B cell (primary cell): Measurements from ENCODE around the gene FBXO28. TPM values are rescaled to one million over a fixed set of nuclear protein-coding genes. Genes with fewer than 3 reads are reported as not detected.

Source experiments
- ATAC-seq: fragments of 200-7000 bp; cut with Tn5 transposase; one replicate; pipeline ENCODE4 v1.10.0; 2021; ENCODE audit warnings: low read depth, mild to moderate bottlenecking, moderate number of reproducible peaks, moderate library complexity
- CTCF ChIA-PET: fragments of 350-600 bp; sonication (Branson Sonifier 250); formaldehyde crosslinking; loops from one replicate; lab custom pipeline; 2021; ENCODE audit warnings: antibody characterized with exemption, inconsistent platforms; lab: Charles Lee
- POLR2A ChIA-PET: fragments of 350-600 bp; sonication (Branson Sonifier 250); formaldehyde crosslinking; loops from one replicate; lab custom pipeline; 2021; ENCODE audit warnings: antibody characterized with exemption; lab: Charles Lee
- DNase-seq: peaks from one replicate; pipeline ENCODE4 v3.0.0; 2013
- H2AFZ ChIP-seq: 2 replicates; pipeline ENCODE4 v1.6.1; 2012; ENCODE audit warnings: mild to moderate bottlenecking, low read depth, low read length; ENCODE audit not compliant: insufficient read depth, poor library complexity, severe bottlenecking
- H3K27ac ChIP-seq, 2 donors: 1 replicate in 1 of 2; 2 replicates in 1 of 2; pipeline ENCODE4 v1.5.1; 2012 to 2013; ENCODE audit warnings: low read length in 2 of 2, mild to moderate bottlenecking in 2 of 2, moderate library complexity in 1 of 2
- H3K27me3 ChIP-seq, 4 experiments: fragments of 200-600 bp in 1 of 4; sonication (generic) in 1 of 4; replicated peaks in 1 of 4; 1 replicate in 2 of 4; 2 replicates in 2 of 4; pipeline versions ENCODE4 v1.6.1 to v1.7.0; 2013 to 2016; ENCODE audit warnings: low read length in 3 of 4, mild to moderate bottlenecking in 2 of 4, mixed read lengths in 1 of 4, moderate library complexity in 1 of 4; ENCODE audit not compliant: insufficient read depth in 4 of 4, control insufficient read depth in 3 of 4; ENCODE audit errors: control extremely low read depth in 1 of 4
- H3K36me3 ChIP-seq, 2 experiments: replicated peaks in 1 of 2; 1 replicate in 1 of 2; 2 replicates in 1 of 2; pipeline versions ENCODE4 v1.6.1 to v1.7.1; 2013; ENCODE audit warnings: low read length in 1 of 2; ENCODE audit not compliant: insufficient read depth in 2 of 2, control insufficient read depth in 1 of 2; ENCODE audit errors: control extremely low read depth in 1 of 2, extremely low read depth in 1 of 2
- H3K4me1 ChIP-seq, 2 donors: fragments of 200-600 bp in 1 of 2; sonication (generic) in 1 of 2; 1 replicate in 1 of 2; 2 replicates in 1 of 2; pipeline versions ENCODE4 v1.5.1 to v1.6.1; 2013 to 2017; ENCODE audit warnings: low read length in 2 of 2; ENCODE audit not compliant: control insufficient read depth in 2 of 2, insufficient read depth in 2 of 2
- H3K4me2 ChIP-seq: replicated peaks from 2 replicates; pipeline ENCODE3; 2012; ENCODE audit warnings: mild to moderate bottlenecking, low read depth, low read length; ENCODE audit not compliant: poor library complexity, severe bottlenecking
- H3K4me3 ChIP-seq, 5 experiments: fragments of 200-600 bp in 1 of 5; sonication (generic) in 1 of 5; 1 replicate in 3 of 5; 2 replicates in 2 of 5; pipeline versions ENCODE4 v1.5.1 to v1.7.0; 2011 to 2016; ENCODE audit warnings: low read length in 4 of 5, mild to moderate bottlenecking in 4 of 5, low read depth in 2 of 5, control low read depth in 1 of 5, moderate library complexity in 1 of 5; ENCODE audit not compliant: insufficient read depth in 1 of 5; ENCODE audit errors: control extremely low read depth in 1 of 5, extremely low read depth in 1 of 5
- H3K79me2 ChIP-seq: fragments of 200-600 bp; sonication (generic); one replicate; pipeline ENCODE4 v1.6.0; 2016; ENCODE audit warnings: low read length; ENCODE audit not compliant: control insufficient read depth, insufficient read depth
- H3K9ac ChIP-seq: fragments of 200-600 bp; sonication (generic); 2 replicates; pipeline ENCODE4 v1.6.1; 2017; ENCODE audit warnings: mild to moderate bottlenecking, low read length, moderate library complexity
- H3K9me3 ChIP-seq, 3 donors: one replicate each; pipeline versions ENCODE4 v1.6.1 to v1.7.1; 2013; ENCODE audit warnings: low read length in 2 of 3; ENCODE audit not compliant: control insufficient read depth in 2 of 3, insufficient read depth in 1 of 3; ENCODE audit errors: control extremely low read depth in 1 of 3
- H4K20me1 ChIP-seq: 2 replicates; pipeline ENCODE4 v1.6.0; 2012; ENCODE audit warnings: mild to moderate bottlenecking, low read length; ENCODE audit not compliant: insufficient read depth, control insufficient read depth, poor library complexity, severe bottlenecking
- H3K27ac Mint-ChIP-seq: one replicate; pipeline ENCODE4 v1.8.0; 2021; ENCODE audit warnings: mixed read lengths
- H3K27me3 Mint-ChIP-seq: one replicate; pipeline ENCODE4 v1.8.0; 2021; ENCODE audit warnings: mixed read lengths
- H3K4me1 Mint-ChIP-seq: one replicate; pipeline ENCODE4 v1.8.0; 2021; ENCODE audit warnings: mixed read lengths
- H3K4me3 Mint-ChIP-seq: one replicate; pipeline ENCODE4 v1.8.0; 2021; ENCODE audit warnings: mixed read lengths
- H3K9me3 Mint-ChIP-seq: one replicate; pipeline ENCODE4 v1.8.0; 2022; ENCODE audit warnings: mixed read lengths; ENCODE audit not compliant: insufficient read depth
- EZH2 ChIP-seq: IDR thresholded peaks from 2 replicates; pipeline ENCODE4 v1.6.1; 2012; ENCODE audit warnings: borderline replicate concordance, low read depth, mild to moderate bottlenecking, moderate library complexity, low read length; ENCODE audit not compliant: insufficient read depth, poor library complexity, severe bottlenecking
- WGBS: methylation state at CpG from one replicate; pipeline ENCODE4 v1.1.5; 2013; ENCODE audit warnings: missing lambda C conversion rate; ENCODE audit not compliant: insufficient coverage; 5-methylcytosine and 5-hydroxymethylcytosine counted together
- intact Hi-C: fragments of 100-400 bp; cut with micrococcal nuclease; formaldehyde crosslinking; loops from one replicate; pipeline ENCODE4 v1.10.0; 2022
- polyA plus RNA-seq: library from polyadenylated mRNA; depleted of rRNA; stranded (reverse); fragments of >200 nt; gene quantifications from 2 replicates; pipeline ENCODE4 v1.2.3, GENCODE V29; 2012
- total RNA-seq, 2 donors: library from RNA; stranded (reverse); fragments of 120-200 nt in 1 of 2; gene quantifications; 1 replicate in 1 of 2; 2 replicates in 1 of 2; pipeline versions ENCODE4 v1.2.3 to v1.2.4, GENCODE V29; 2013 to 2022
- TF ChIP-seq, protein P1 (sequence below): fragments of 200-600 bp; IDR thresholded peaks from one replicate; pipeline ENCODE4 v1.8.0; 2022; ENCODE audit warnings: antibody characterized with exemption, mild to moderate bottlenecking

Gene FBXO28
- total and polyA plus RNA-seq, 2 donors (not counting 1 experiment from before 2014, with no cell fraction given) = 17.5 to 39.7 TPM

DNA sequence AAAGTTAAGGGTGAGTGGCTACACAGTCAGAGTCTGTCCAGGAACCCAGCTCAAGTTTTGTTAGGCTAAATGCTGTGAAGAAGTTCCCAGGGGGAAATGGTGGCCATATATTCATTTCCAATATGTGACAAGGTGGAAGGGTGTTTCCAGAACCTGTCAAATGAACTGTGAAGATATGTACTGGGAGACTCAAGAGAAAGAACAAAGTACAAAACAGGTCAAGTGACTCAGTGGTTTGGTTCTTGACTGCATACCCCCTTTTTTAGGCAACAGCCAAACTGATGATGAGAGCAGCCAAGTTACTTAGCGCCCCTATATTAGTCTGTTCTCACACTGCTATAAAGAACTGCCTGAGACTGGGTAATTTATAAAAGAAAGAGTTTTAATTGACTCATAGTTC is 18.6 kb upstream of the FBXO28 start:
- no peak overlapping the region for H3K9ac ChIP-seq
- no peaks in the 10 kb centered on the region for H4K20me1 ChIP-seq
- TF ChIP-seq, protein P1, sequence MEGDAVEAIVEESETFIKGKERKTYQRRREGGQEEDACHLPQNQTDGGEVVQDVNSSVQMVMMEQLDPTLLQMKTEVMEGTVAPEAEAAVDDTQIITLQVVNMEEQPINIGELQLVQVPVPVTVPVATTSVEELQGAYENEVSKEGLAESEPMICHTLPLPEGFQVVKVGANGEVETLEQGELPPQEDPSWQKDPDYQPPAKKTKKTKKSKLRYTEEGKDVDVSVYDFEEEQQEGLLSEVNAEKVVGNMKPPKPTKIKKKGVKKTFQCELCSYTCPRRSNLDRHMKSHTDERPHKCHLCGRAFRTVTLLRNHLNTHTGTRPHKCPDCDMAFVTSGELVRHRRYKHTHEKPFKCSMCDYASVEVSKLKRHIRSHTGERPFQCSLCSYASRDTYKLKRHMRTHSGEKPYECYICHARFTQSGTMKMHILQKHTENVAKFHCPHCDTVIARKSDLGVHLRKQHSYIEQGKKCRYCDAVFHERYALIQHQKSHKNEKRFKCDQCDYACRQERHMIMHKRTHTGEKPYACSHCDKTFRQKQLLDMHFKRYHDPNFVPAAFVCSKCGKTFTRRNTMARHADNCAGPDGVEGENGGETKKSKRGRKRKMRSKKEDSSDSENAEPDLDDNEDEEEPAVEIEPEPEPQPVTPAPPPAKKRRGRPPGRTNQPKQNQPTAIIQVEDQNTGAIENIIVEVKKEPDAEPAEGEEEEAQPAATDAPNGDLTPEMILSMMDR = no peak
- TF ChIP-seq EZH2 = no peak
- no peaks in the 10 kb centered on the region for H3K4me1 Mint-ChIP-seq
- intact Hi-C loops = no loop called here
- no peaks in the 10 kb centered on the region for H3K36me3 ChIP-seq
- H3K9me3 Mint-ChIP-seq = no peaks in the 10 kb centered on the region
- no peak overlapping the region for H3K4me2 ChIP-seq
- no CpG with 5 or more reads among the region's 1 CpG for WGBS
- H3K27me3 ChIP-seq = peaks cover 0 to 4% (median 2%) of the 10 kb centered on the region in 4 experiments
- ChIA-PET CTCF (interaction anchor here (0.9 kb wide), 1 partner anchor 13 kb away, joined by 3 read pairs; no protein-coding TSS in a partner anchor), POLR2A (no interaction called here)
- H3K27me3 Mint-ChIP-seq = peaks cover 30% of the 10 kb centered on the region
- H3K4me1 ChIP-seq = no peaks in the 10 kb centered on the region
- H3K9me3 ChIP-seq = peaks cover 0 to 6% (median 0%) of the 10 kb centered on the region in 3 donors
- no peak overlapping the region for H3K4me3 ChIP-seq
- no peak overlapping the region for H3K27ac ChIP-seq
- no peaks in the 10 kb centered on the region for H3K79me2 ChIP-seq
- no peak overlapping the region for H3K27ac Mint-ChIP-seq
- DNase-seq (no peak), ATAC-seq (no peak)
- no peak overlapping the region for H2AFZ ChIP-seq
- no peak overlapping the region for H3K4me3 Mint-ChIP-seq

DNA sequence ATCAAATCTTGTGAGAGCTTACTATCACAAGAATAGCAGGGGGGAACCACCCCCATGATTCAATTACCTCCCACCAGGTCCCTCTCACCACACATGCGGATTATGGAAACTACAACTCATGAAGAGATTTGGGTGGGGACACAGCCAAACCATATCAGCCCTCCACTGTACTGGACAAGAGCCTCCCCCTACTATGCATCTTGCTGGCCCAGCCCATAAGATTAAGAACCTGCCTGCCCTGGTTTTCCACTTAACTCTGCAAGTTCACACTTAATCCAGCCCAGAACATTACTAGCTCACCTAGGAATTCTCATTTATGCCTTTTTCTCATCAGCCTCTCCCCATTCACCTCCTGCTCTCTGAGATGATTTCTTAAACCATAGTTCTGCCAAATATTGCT is 18.0 kb upstream of the FBXO28 start:
- intact Hi-C loops = no loop called here
- POLR2A ChIA-PET = no interaction called here

More for the DNA sequence above, 18.0 kb upstream of the FBXO28 start:
- TF ChIP-seq EZH2 = no peak
- TF ChIP-seq, protein P1 = no peak
- no peak for ATAC-seq
- Histone ChIP-seq H3K4me2 (no peak overlapping the region), H3K4me1 (no peaks in the 10 kb centered on the region), H3K9ac (no peak overlapping the region), H3K36me3 (no peaks in the 10 kb centered on the region), H3K79me2 (no peaks in the 10 kb centered on the region), H2AFZ (no peak overlapping the region), H3K9me3 (peaks cover 0 to 6% (median 0%) of the 10 kb centered on the region in 3 donors), H3K27me3 (peaks cover 0 to 4% (median 2%) of the 10 kb centered on the region in 4 experiments), H3K4me3 (no peak overlapping the region), H3K27ac (no peak overlapping the region), H4K20me1 (no peaks in the 10 kb centered on the region)
- WGBS = 100% methylated on average over 1 of the region's 1 CpG
- H3K27me3 Mint-ChIP-seq = peaks cover 26% of the 10 kb centered on the region
- DNase-seq = no peak
- no peak overlapping the region for H3K4me3 Mint-ChIP-seq
- H3K9me3 Mint-ChIP-seq = no peaks in the 10 kb centered on the region
- H3K4me1 Mint-ChIP-seq = no peaks in the 10 kb centered on the region
- H3K27ac Mint-ChIP-seq = no peak overlapping the region
- CTCF ChIA-PET = no interaction called here
